Loucy (cell line): ENCODE data around the gene EBI3.

Experiments used
- H2AFZ ChIP-seq: fragments of 200-600 bp; sonication (generic); 2 replicates; pipeline ENCODE4 v1.6.0; 2016; ENCODE audit warnings: antibody characterized with exemption, mild to moderate bottlenecking, low read length, moderate library complexity
- H3F3A ChIP-seq: fragments of 200-600 bp; 2 replicates; pipeline ENCODE4 v1.6.0; 2016; ENCODE audit warnings: antibody characterized with exemption, low read depth, mild to moderate bottlenecking
- H3K27me3 ChIP-seq: fragments of 200-600 bp; sonication (generic); 2 replicates; pipeline ENCODE4 v1.6.1; 2014; ENCODE audit warnings: low read length, mild to moderate bottlenecking; ENCODE audit not compliant: insufficient read depth, poor library complexity, severe bottlenecking
- H3K36me3 ChIP-seq: fragments of 200-600 bp; sonication (generic); 2 replicates; pipeline ENCODE4 v1.6.1; 2016; ENCODE audit warnings: low read length; ENCODE audit not compliant: insufficient read depth
- H3K4me1 ChIP-seq: fragments of 200-600 bp; sonication (generic); 2 replicates; pipeline ENCODE4 v1.5.1; 2014; ENCODE audit warnings: low read length, mild to moderate bottlenecking; ENCODE audit not compliant: insufficient read depth, poor library complexity, severe bottlenecking
- H3K4me2 ChIP-seq: fragments of 200-600 bp; sonication (generic); 2 replicates; pipeline ENCODE4 v1.6.0; 2014; ENCODE audit warnings: antibody characterized with exemption, low read length, low read depth, mild to moderate bottlenecking; ENCODE audit not compliant: poor library complexity, severe bottlenecking
- H3K4me3 ChIP-seq: fragments of 200-600 bp; sonication (generic); 2 replicates; pipeline ENCODE4 v1.5.1; 2014; ENCODE audit warnings: low read length, mild to moderate bottlenecking, mixed read lengths; ENCODE audit not compliant: poor library complexity, severe bottlenecking
- H3K79me2 ChIP-seq: fragments of 200-600 bp; sonication (generic); 2 replicates; pipeline ENCODE4 v1.6.1; 2014; ENCODE audit warnings: low read length; ENCODE audit not compliant: insufficient read depth
- H3K9ac ChIP-seq: fragments of 200-600 bp; sonication (generic); 2 replicates; pipeline ENCODE4 v1.6.0; 2014; ENCODE audit warnings: mild to moderate bottlenecking, low read depth, low read length, moderate library complexity; ENCODE audit not compliant: poor library complexity, severe bottlenecking
- H3K9me2 ChIP-seq: fragments of 200-600 bp; sonication (generic); replicated peaks from 2 replicates; pipeline ENCODE4 v1.6.1; 2016; ENCODE audit warnings: low read depth, low read length, mixed read lengths
- H3K9me3 ChIP-seq: fragments of 200-600 bp; sonication (generic); 2 replicates; pipeline ENCODE4 v1.6.1; 2014; ENCODE audit warnings: mild to moderate bottlenecking, antibody characterized with exemption, low read length, low read depth; ENCODE audit not compliant: insufficient read depth
- H4K20me1 ChIP-seq: fragments of 200-600 bp; sonication (generic); 2 replicates; pipeline ENCODE4 v1.6.0; 2014; ENCODE audit warnings: antibody characterized with exemption, low read length, mild to moderate bottlenecking; ENCODE audit not compliant: insufficient read depth, poor library complexity, severe bottlenecking
- EZH2phosphoT487 ChIP-seq: fragments of 200-600 bp; IDR thresholded peaks from 2 replicates; pipeline ENCODE4 v1.6.1; 2018; ENCODE audit warnings: antibody characterized with exemption, mild to moderate bottlenecking, moderate library complexity, borderline replicate concordance
- TF ChIP-seq, protein P1 (sequence below): fragments of 200-600 bp; sonication (generic); conservative IDR thresholded peaks from 2 replicates; pipeline ENCODE4 v1.5.1; 2014; ENCODE audit warnings: mild to moderate bottlenecking, antibody characterized with exemption, low read length

Gene EBI3

GRCh38 chr19:4224470-4224869 is 4.9 kb upstream of the EBI3 start:
- no peaks in the 10 kb centered on the region for H4K20me1 ChIP-seq
- no peaks in the 10 kb centered on the region for H3F3A ChIP-seq
- no peaks in the 10 kb centered on the region for H3K79me2 ChIP-seq
- H3K36me3 ChIP-seq: no peaks in the 10 kb centered on the region
- H3K27me3 ChIP-seq: peaks cover 11% of the 10 kb centered on the region
- H3K9me3 ChIP-seq: no peaks in the 10 kb centered on the region
- no peak for TF ChIP-seq EZH2phosphoT487
- TF ChIP-seq, protein P1, sequence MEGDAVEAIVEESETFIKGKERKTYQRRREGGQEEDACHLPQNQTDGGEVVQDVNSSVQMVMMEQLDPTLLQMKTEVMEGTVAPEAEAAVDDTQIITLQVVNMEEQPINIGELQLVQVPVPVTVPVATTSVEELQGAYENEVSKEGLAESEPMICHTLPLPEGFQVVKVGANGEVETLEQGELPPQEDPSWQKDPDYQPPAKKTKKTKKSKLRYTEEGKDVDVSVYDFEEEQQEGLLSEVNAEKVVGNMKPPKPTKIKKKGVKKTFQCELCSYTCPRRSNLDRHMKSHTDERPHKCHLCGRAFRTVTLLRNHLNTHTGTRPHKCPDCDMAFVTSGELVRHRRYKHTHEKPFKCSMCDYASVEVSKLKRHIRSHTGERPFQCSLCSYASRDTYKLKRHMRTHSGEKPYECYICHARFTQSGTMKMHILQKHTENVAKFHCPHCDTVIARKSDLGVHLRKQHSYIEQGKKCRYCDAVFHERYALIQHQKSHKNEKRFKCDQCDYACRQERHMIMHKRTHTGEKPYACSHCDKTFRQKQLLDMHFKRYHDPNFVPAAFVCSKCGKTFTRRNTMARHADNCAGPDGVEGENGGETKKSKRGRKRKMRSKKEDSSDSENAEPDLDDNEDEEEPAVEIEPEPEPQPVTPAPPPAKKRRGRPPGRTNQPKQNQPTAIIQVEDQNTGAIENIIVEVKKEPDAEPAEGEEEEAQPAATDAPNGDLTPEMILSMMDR: no peak
- H3K4me1 ChIP-seq: no peaks in the 10 kb centered on the region
- H2AFZ ChIP-seq: no peak overlapping the region
- no peak overlapping the region for H3K4me3 ChIP-seq
- H3K9ac ChIP-seq: no peak overlapping the region
- no peaks in the 10 kb centered on the region for H3K9me2 ChIP-seq
- no peak overlapping the region for H3K4me2 ChIP-seq

- no peaks in the 10 kb centered on the region for H3K4me1 ChIP-seq
- no peak overlapping the region for H2AFZ ChIP-seq
- no peak overlapping the region for H3K4me2 ChIP-seq
- no peaks in the 10 kb centered on the region for H3F3A ChIP-seq
- no peaks in the 10 kb centered on the region for H4K20me1 ChIP-seq
- no peaks in the 10 kb centered on the region for H3K9me3 ChIP-seq
- H3K79me2 ChIP-seq: no peaks in the 10 kb centered on the region
- no peaks in the 10 kb centered on the region for H3K9me2 ChIP-seq
- no peak overlapping the region for H3K4me3 ChIP-seq
- H3K36me3 ChIP-seq: no peaks in the 10 kb centered on the region
- no peak for TF ChIP-seq EZH2phosphoT487
- TF ChIP-seq, protein P1: no peak
- no peak overlapping the region for H3K9ac ChIP-seq
- peaks cover 11% of the 10 kb centered on the region for H3K27me3 ChIP-seq
These were observed 3.4 kb upstream of the EBI3 start for GRCh38 chr19:4225885-4226284.

- Histone ChIP-seq H3K4me1 (no peaks in the 10 kb centered on the region), H3K36me3 (no peaks in the 10 kb centered on the region), H3F3A (no peaks in the 10 kb centered on the region), H3K4me3 (no peak overlapping the region), H3K79me2 (no peaks in the 10 kb centered on the region), H2AFZ (no peak overlapping the region), H3K9me2 (no peaks in the 10 kb centered on the region), H3K27me3 (peaks cover 11% of the 10 kb centered on the region), H3K9ac (no peak overlapping the region), H4K20me1 (no peaks in the 10 kb centered on the region), H3K4me2 (no peak overlapping the region), H3K9me3 (no peaks in the 10 kb centered on the region)
- TF ChIP-seq EZH2phosphoT487: no peak
- TF ChIP-seq, protein P1: no peak
These were observed 1.6 kb upstream of the EBI3 start for GRCh38 chr19:4227771-4228170.
